HG03097 (cell line): ENCODE data around the gene CTNNA2.
"Not testable (repeated sequence)": the region's sequence is repeated elsewhere in the genome, so short reads cannot be mapped to it uniquely, and the experiment has no call there.

ENCODE experiments used
- ATAC-seq: cut with Tn5 transposase; IDR thresholded peaks from one replicate; pipeline ENCODE4 v1.9.1; 2021; ENCODE audit not compliant: unreplicated experiment, low FRiP score

CTNNA2 gene

DNA sequence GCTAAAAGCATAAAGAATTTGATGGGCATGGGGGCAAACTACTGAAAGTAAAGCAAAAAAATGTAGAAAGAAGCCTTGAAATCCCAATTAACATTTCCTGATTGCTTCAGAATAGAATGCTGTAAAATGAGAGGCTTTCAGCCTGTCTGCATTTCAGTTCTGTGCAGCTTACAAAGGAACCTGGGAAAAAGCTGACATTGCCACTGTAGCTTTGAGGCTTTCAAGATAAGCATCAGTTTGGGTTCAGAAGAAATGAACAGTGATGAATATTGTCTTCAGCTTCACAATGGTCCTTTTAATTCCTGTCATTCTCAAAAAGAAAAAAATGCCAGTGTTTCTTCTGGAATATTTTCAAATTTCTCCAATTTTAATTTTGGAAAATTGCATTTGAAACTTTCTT, 549.0 kb downstream of the CTNNA2 start:
- ATAC-seq = no peak

DNA sequence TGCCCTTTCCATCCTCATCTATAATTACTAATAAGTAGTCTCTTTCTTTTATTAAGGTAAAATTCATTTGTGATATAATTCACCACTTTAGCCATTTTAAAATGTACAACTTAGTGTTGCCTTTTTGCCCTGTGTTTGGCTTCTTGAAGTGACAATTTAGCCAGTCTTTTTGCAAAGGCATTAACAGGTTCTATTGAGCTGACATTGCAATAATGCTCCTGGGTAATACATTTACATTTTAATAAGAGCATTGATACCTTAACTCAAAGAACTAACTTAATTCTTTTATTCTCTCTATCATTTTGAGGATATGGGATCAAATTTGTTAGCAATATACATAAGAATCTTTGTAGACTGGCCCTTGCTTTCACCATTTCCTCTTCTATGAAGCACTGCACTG, 549.4 kb downstream of the CTNNA2 start:
- ATAC-seq = no peak

DNA sequence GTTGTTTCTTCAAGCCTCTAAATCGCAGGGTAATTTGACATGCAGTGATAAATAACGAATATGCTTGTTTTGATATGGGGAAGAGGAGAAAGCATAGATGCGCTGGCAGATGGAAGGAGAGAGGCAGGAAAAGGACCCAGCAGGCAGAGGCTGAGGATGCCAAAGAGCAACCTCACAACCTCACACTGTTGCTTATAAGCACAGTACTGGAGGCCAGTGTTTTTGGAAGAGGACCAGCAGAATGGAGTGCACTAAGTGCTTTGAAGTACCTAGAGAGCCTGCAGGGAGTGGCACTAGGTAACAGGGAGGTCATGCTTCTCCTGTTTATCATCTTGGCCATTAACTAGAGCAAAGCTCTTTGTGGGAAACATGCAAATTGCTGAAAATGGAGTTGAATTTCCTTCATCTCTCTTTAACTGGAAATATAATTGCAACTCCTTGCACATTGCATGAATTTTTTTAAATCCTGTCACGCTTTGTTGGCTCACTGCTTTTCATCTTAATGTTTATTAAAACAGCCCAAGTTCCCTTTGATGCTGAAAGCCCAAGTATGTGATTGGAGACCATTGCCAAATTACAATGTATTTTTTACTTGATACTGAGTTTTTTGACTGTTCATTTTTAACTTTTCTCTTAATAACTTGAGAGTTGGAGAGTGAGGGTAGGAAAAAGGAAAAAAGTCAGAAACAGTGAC, 555.3 kb downstream of the CTNNA2 start:
- ATAC-seq = no peak

DNA sequence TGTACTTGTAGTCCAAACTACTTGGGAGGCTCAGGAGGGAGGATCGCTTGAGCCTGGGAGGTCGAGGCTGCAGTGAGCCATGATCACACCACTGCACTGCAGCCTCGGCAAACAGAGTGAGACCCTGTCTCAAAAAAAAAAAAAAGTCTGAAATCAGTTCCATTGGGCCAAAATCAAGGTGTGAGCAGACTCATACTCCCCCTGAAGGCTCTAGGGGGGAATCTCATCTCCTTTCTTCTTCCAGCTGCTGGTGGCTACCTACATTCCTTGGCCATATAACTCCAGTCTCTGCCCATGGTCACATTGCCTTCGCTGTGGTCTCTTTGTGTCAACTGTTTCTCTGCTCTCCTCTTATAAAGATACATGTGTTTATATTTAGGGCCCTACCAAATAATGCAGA, 557.7 kb downstream of the CTNNA2 start:
- no peak for ATAC-seq

DNA sequence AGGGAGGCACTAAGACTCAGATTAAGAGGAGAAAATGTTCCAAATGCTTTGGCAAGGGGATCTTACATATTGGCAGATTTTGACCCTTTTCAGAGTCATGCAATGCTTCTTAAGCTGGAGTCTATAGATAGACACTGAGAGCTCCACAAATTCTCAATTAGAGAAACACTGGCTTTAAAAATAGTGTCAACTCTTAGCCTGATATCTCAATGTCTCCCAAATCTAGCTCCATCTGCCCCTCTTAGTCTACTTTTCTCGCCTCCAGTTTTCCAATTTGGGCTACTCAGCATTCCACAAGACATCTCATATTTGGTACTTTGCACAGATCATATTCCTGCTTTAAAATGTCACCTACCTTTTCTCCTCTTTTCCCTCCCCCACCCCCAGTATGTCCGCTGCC, 559.1 kb downstream of the CTNNA2 start:
- ATAC-seq = no peak

DNA sequence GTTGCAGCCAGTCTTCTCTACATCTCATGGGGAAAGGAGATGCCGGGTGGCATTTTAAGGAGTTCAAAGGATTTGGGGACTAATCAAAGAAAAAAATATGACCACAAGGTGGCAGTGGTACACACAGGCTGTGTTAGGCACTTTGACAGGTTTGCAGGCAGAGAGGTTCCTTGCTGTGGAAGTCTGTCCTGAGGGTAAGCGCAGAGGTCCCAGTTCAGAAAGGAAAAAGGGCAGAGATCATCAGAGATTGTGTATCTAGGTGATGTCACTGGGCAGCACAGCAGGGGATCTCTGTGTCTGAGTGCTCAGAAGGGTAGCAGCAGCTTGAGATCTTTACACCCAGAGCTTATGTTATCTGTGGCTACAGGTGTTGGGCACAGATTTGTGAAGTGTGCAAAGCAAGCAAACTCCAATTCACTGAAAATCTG, 560.3 kb downstream of the CTNNA2 start:
- no peak for ATAC-seq

DNA sequence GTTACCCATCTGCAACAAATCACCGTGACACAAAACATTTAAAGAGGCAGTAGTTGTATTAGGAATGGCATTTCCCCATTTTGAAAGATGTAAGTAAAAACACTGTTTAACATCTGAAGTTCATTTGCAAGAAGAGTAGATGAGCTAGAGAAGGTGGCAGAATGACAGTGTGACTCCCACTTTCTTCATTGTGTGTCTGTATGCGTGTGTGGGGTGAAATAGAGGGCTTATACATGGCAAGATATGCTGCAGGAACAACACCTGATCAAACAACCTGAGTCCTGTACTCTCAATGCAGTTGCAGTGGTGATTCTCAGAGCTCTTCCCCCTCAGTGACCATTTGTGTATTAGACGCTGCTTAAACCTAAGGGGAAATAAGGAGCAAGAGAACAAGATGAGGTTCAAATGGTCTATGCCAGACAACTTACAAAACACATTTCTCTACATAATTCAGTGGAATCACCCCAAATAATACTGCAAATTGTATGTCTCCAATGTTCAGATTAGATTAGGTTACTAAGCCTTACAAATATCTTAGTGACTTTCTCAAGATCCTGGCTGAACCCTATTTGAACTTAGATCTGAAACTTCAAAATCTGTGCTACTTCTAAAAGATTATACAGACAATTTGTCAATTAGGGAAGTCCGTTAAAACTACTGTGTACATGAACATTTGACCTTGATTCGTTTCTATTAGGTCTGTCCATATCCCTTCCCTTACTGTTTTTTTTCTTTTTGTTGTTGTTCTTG, 561.6 kb downstream of the CTNNA2 start:
- no peak for ATAC-seq

DNA sequence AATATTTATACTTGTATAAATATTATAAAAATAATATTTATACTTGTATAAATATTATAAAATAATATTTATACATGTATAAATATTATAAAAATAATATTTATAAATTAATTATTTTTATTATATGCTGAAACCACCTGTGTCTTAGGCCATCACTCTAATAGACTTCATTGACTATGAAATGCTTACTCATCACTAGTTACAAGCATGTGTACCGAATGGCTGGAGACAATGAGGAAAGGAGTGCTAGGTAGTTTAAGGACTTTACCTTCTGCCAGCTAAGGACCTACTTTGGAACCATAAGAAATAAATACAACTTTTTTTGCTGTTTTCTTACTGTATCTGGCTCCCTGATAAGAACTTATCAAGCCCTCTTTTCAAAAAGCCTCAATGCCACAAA, 562.9 kb downstream of the CTNNA2 start:
- ATAC-seq = no peak

DNA sequence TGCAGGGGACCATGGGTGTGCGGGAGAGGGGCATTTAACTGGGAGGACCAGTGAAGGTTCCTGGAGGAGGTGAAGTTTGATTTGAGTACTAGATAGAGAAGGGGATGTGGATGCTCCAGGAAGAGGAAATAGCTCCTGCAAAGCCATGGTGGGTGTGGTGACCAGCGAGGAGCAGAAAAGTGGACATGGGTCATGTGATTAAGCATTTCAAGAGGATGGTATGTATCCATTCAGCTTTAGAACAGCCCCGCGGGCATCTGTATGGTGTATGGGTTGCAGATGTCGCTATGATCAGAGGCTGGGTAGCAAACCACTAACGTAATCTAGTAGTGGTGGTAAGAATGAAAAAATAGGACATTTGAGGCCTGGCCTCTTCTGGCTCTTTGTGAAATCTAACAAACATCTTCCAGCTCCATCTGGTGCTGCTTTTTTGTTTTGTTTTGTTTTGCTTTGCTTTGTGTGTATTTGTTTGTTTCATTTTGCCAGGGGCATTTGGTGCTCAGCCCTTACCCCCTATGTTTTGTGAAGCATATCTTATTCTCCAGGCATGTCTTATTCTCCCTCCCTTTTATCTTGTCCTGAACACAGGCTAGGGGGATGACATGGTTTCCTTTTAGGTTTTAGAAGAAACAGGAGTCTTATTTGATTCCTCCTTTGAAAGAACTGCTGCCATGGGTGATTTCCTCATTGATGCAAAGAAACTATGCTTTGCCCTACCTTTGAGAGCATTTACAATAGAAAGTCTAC, 565.6 kb downstream of the CTNNA2 start:
- no peak for ATAC-seq

DNA sequence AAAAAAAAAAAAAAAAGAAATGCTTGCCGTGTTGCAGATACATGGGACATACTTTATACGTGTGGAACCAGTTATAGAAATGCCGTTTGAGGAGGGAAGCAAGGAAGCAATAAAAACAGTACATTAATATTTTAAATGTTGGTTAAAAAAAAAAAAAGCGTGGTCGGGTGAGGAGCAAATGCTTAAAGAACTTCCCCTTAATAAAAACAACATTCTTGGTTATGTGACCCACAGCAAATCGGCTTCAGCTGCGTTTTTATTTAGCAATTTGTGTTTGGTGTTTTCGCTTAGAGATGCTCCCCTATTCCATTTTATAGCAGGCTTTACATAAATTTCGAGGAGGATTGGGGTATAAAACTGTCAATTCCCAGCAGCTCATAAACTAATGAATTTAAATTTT, 568.1 kb downstream of the CTNNA2 start:
- no peak for ATAC-seq

DNA sequence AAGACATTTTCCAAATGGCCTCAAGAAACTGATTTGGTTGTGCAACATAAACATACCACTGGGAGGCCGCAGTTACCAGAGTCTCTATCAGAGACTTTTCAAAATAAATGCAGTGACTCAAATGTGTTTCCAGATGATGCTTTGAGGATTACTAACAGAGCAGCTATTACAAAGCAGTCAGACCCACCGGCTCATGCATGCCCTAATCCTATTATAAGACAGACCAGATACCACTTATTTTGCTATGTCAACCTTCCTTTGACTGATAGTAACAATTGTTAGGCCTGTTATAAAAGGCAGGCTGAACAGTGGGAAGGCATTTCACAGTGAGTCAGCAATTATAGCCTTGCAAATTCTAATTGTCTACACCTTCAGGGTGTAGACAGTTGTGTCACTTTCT, 574.0 kb downstream of the CTNNA2 start:
- ATAC-seq = no peak

DNA sequence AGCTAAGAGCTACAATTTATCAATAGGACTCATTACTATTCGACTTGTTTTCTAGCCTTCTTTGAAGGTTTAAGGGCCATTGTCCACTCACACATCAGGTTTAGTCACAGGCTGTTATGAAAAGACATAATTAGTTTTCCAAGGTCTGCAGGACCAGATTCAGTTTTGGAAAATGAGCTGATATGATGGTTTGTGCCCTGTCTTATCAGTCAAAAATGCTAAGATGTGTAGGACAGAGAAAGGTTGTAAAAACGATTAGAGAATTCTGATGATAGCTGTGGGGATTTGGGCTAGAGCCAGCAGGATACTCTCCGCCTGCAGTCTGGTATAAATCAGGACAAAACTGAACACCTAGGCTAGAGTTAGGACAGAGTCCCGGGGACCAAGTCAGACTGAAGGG, 578.4 kb downstream of the CTNNA2 start:
- ATAC-seq = no peak

DNA sequence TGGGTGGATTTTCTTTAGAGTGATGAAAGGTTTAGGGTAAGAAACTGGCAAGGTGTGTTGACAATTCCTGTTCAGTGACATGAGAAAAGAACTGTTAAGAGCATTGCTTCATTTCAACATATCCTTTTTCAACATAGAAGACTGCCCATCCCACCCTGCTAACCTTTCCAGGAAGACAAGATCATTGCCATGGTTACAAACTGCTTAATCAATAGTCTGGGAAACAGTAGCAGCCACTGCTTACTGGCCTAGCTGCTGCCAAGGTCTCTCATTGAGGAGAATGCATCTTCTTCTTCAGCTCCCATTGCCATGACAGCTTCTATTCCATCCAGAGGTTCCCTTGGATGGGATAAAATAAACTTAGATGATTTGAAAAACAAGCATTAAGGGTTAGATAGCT, 579.6 kb downstream of the CTNNA2 start:
- ATAC-seq = no peak

DNA sequence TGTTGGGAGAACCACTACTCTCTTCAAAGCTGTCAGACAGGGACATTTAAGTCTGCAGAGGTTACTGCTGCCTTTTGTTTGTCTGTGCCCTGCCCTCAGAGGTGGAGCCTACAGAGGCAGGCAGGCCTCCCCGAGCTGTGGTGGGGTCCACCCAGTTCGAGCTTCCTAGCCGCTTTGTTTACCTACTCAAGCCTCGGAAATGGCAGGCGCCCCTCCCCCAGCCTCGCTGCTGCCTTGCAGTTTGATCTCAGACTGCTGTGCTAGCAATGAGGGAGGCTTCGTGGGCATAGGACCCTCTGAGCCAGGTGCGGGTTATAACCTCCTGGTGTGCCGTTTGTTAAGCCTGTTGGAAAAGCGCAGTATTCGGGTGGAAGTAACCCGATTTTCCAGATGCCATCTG, 585.7 kb downstream of the CTNNA2 start:
- ATAC-seq = not testable (repeated sequence)

DNA sequence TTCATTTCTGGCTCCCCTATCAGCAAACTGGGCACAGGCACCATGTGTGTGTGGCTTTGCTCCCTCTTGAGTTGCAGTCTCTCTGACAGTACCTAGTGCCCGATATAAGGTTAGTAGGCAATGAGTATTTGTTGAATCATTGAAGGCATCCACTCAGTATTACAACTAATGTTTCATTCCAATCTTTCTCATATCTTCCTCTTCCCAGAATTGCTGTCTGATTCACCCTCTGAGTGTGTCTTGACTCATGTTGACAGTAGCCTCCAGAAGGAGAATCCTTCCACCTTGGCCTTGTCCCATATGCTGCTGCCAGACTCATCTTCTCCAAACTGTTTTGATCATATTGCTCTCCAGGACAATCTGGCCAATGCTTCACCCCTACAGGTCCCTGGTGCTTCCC, 589.2 kb downstream of the CTNNA2 start:
- ATAC-seq = no peak

DNA sequence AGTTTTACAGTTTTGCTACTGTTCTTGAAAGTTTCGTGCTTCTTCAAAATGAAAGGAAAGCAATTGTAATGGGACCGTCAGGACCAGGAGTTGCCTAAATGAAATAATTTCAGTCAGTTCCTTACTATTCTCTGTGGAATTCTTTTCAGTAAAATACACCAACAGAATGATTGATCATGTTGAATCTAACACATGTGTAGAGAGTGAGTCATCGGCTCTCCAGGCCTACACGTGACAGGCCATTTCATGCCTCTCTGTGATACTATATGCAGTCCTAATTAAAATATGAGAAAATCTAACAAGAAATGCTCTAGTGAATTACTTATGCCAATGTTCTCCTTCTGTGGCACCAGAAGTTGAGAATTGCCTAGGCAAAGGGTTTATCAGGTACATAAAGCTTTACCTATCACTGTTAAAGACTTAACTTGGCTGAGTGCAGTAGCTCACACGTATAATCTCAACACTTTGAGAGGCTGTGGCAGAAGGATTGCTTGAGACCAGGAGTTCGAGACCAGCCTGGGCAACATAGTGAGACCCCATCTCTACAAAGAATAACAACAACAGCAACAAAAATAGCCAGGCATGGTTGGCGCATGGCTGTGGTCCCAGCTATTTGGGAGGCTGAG, 592.3 kb downstream of the CTNNA2 start:
- ATAC-seq = no peak

DNA sequence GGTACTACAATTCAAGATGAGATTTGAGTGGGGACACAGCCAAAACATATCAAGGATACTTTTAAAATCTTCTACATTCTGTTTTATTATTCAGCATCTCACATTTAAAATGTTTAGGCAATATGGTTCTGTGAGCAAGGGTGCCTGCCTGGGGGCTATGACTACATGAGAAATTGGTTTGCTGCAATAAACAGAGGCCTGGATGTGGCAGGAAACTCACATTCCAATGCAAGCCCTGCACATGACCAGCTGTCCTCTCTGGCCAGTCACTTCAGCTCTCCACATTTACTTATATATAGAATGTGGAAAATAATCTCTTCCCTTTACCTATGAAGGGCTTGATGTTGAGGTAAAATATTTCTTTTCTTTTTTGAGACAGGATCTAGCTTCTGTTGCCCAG, 598.3 kb downstream of the CTNNA2 start:
- no peak for ATAC-seq

DNA sequence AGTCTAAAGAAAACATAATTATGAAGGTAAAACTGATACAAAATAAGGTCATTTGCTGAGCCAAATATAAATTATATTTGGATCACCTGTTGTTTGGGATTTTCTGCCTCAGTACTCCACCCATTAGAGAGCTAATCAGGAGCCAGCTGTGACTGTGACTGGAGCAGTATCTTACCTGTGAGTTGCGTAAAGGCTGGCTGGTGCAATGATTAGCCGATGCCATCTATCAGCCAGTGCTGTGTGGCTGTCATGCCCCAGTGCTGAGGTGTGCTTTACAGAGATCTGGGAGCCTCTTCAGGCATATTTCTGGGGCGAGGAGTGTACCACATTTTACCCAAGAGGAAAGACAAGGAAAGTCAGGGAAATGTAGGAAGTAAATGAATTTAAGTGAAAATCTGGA, 599.9 kb downstream of the CTNNA2 start:
- no peak for ATAC-seq

DNA sequence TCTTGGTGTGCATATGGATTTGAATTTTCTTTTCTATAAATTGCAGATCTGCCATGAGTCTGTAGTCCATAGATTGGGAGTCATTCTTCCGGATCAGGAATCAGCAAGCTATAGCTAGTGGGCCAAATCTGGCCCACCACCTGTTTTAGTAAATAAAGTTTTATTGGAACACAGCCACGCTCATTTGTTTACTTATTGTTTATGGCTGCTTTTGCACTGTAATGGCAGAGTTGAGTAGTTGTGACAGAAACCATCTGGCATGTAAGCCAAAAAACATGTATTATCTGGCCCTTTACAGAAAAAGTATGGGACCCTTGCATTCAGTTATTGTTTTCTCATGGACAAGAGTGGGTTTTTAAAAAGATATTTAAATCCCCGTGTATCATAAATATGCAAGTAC, 600.5 kb downstream of the CTNNA2 start:
- ATAC-seq = no peak

DNA sequence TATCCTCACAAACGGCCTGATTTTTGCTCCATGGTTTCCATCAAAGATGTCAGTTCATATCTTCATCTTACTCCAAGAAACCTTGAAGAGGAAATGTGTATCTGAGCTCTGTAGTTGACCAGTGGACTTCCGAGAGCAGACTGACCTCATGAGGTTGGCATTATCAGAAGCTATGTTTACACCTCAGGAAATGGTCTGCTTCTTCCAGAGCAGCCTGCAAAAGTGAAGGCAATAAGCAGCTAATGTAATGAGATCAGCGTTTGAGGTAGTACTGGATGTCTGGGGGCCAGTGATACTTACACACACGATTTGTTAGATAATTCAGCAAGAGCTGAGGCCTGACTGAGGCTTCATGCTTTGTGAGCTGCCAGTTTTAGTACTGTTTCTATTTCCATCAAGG, 602.0 kb downstream of the CTNNA2 start:
- ATAC-seq = no peak

DNA sequence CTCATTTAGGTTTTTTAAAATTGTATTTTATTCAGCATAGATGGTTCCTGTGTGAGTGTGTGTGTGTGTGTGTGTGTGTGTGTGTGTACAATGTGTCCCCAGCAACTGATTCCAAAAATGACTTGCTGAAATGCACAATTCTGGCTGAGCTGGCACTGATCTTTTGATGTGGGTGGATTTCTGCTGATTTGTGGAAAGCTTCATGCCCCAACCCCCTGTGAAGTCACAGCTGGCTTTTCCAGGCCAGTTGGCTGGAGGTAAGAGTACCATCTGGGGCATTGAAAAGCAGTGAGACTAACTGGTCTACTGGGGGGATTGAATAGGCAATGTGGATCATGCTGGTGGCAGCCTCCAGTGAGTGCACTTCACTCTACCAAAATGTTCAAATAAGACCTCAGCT, 604.5 kb downstream of the CTNNA2 start:
- ATAC-seq = no peak
